ENCODE measurements around the gene DBP. TPM values are rescaled to one million over a fixed set of nuclear protein-coding genes. Genes with fewer than 3 reads are reported as not detected.

The DBP gene
- total and polyA plus RNA-seq, 12 donors = 11.5 to 80.6 (median 53.6) TPM

GRCh38 chr19:48631225-48631624, 6.0 kb downstream of the DBP start:
- DNase-seq = peak in 1 of 7 donors; percentile 65
- WGBS, 4 donors = 48 to 92% (median 67%) methylated on average over 1 to 3 of the region's 3 CpGs
- H3K4me3 ChIP-seq = no peak overlapping the region
- no peaks in the 10 kb centered on the region for H3K9me3 ChIP-seq (replicated peaks in 1 of 3)
- H3K27me3 ChIP-seq = no peaks in the 10 kb centered on the region
- peaks cover 0 to 7% of the 10 kb centered on the region in 2 donors for H3K36me3 ChIP-seq (replicated peaks in 1 of 2)
- intact Hi-C loops (cut with DNase I) = no loop called here
- TF ChIP-seq POLR2A (IDR thresholded peaks at IDR 0.05) = no peak
- TF ChIP-seq CTCF (IDR thresholded peaks at IDR 0.05) = no peak
- peak overlapping the region in 4 of 5 donors; percentile 85 to 95 (median 90) for H3K27ac ChIP-seq
- peaks cover 40 to 59% of the 10 kb centered on the region in 2 donors for H3K4me1 ChIP-seq (replicated peaks in 1 of 2)

GRCh38 chr19:48630296-48631063, 6.7 kb downstream of the DBP start:
- TF ChIP-seq POLR2A (IDR thresholded peaks at IDR 0.05) = peak in 1 of 2 donors; percentile 44
- peak in 4 of 6 experiments; percentile 1 to 25 (median 18) for TF ChIP-seq CTCF (IDR thresholded peaks at IDR 0.05)
- Histone ChIP-seq H3K36me3 (replicated peaks in 1 of 2) (peaks cover 0 to 7% of the 10 kb centered on the region in 2 donors), H3K4me3 (peak overlapping the region in 1 of 4 donors; percentile 9)

GRCh38 chr19:48629599-48630295, 7.4 kb downstream of the DBP start:
- H3K9me3 ChIP-seq (replicated peaks in 1 of 3) = no peaks in the 10 kb centered on the region
- peak; percentile 86 to 97 (median 95) for DNase-seq
- H3K36me3 ChIP-seq (replicated peaks in 1 of 2) = peaks cover 0 to 7% of the 10 kb centered on the region in 2 donors
- 18 to 41% (median 36%) methylated on average over 17 to 48 of the region's 48 CpGs for WGBS, 4 donors
- no peaks in the 10 kb centered on the region for H3K27me3 ChIP-seq
- peaks cover 36 to 55% of the 10 kb centered on the region in 2 donors for H3K4me1 ChIP-seq (replicated peaks in 1 of 2)
- intact Hi-C loops (cut with DNase I) = no loop called here
- no peak overlapping the region for H3K4me3 ChIP-seq
- peak in 1 of 2 donors; percentile 74 for TF ChIP-seq POLR2A (IDR thresholded peaks at IDR 0.05)
- no peak for TF ChIP-seq CTCF (IDR thresholded peaks at IDR 0.05)
- peak overlapping the region; percentile 70 to 91 (median 89) for H3K27ac ChIP-seq

More at GRCh38 chr19:48630296-48631063, 6.7 kb downstream of the DBP start:
- Histone ChIP-seq H3K4me1 (replicated peaks in 1 of 2) (peaks cover 40 to 53% of the 10 kb centered on the region in 2 donors), H3K27ac (peak overlapping the region; percentile 70 to 91 (median 89)), H3K9me3 (replicated peaks in 1 of 3) (no peaks in the 10 kb centered on the region), H3K27me3 (no peaks in the 10 kb centered on the region)
- peak; percentile 81 to 96 (median 88) for DNase-seq
- intact Hi-C loops (cut with DNase I) = no loop called here
- 9 to 26% (median 12%) methylated on average over 19 to 47 of the region's 47 CpGs for WGBS, 4 donors

GRCh38 chr19:48629297-48629598, 7.9 kb downstream of the DBP start:
- peak overlapping the region in 4 of 5 donors; percentile 85 to 91 (median 90) for H3K27ac ChIP-seq
- no peak for TF ChIP-seq CTCF (IDR thresholded peaks at IDR 0.05)
- TF ChIP-seq POLR2A (IDR thresholded peaks at IDR 0.05) = no peak
- no peak overlapping the region for H3K4me3 ChIP-seq
- DNase-seq = peak in 2 of 7 donors; percentile 37 to 50
- WGBS, 4 donors = 88 to 93% (median 89%) methylated on average over 7 to 22 of the region's 22 CpGs
- H3K27me3 ChIP-seq = no peaks in the 10 kb centered on the region
- intact Hi-C loops (cut with DNase I) = no loop called here
- H3K9me3 ChIP-seq (replicated peaks in 1 of 3) = no peaks in the 10 kb centered on the region
- peaks cover 36 to 52% of the 10 kb centered on the region in 2 donors for H3K4me1 ChIP-seq (replicated peaks in 1 of 2)
- H3K36me3 ChIP-seq (replicated peaks in 1 of 2) = peaks cover 0 to 7% of the 10 kb centered on the region in 2 donors
